Fibroblast of villous mesenchyme (primary cell): ENCODE data around the gene BMF. TPM values are rescaled to one million over a fixed set of nuclear protein-coding genes. Genes with fewer than 3 reads are reported as not detected.
"Not testable (repeated sequence)": the region's sequence is repeated elsewhere in the genome, so short reads cannot be mapped to it uniquely, and the experiment has no call there.

Experiments used
- DNase-seq: peaks from one replicate; pipeline ENCODE4 v3.0.0-alpha.2; 2010; ENCODE audit warnings: low read depth
- H3K4me3 ChIP-seq: 2 replicates; pipeline ENCODE4 v1.5.1; 2011; ENCODE audit warnings: low read depth, mild to moderate bottlenecking, low read length
- CTCF ChIP-seq: IDR thresholded peaks from 2 replicates; pipeline ENCODE4 v1.5.1; 2012; ENCODE audit warnings: low read depth, mild to moderate bottlenecking, low read length; ENCODE audit not compliant: insufficient read depth
- total RNA-seq: library from RNA; depleted of rRNA; stranded (reverse); fragments of >200 nt; gene quantifications from 2 replicates; pipeline ENCODE4 v1.2.3, GENCODE V29; 2012

The BMF gene
- total RNA-seq: 0.86 and 10.0 TPM in 2 replicates

GRCh38 chr15:40108855-40109735 lies at the start of gene BMF:
Gene BMF, minus strand, starts transcription at chr15:40108879. Its CDS starts 2,793 bp downstream, at chr15:40106086.
- DNase-seq: peak; percentile 99
- TF ChIP-seq CTCF: peak; percentile 33
- peak within 1 kb of the TSS; percentile 88 for H3K4me3 ChIP-seq

- DNase-seq: no peak
- H3K4me3 ChIP-seq: no peak overlapping the region
- no peak for TF ChIP-seq CTCF
Observed at GRCh38 chr15:40157778-40158447, 49.2 kb upstream of the BMF start.

GRCh38 chr15:40155270-40155910 lies 46.7 kb upstream of the BMF start:
- no peak overlapping the region for H3K4me3 ChIP-seq
- no peak for DNase-seq
- no peak for TF ChIP-seq CTCF

GRCh38 chr15:40154821-40155220 lies 46.1 kb upstream of the BMF start:
- H3K4me3 ChIP-seq, DNase-seq: not testable (repeated sequence)

- H3K4me3 ChIP-seq: no peak overlapping the region
- no peak for DNase-seq
- TF ChIP-seq CTCF: no peak
Observed at GRCh38 chr15:40151991-40152390, 43.3 kb upstream of the BMF start.

GRCh38 chr15:40151499-40151898 lies 42.8 kb upstream of the BMF start:
- H3K4me3 ChIP-seq: no peak overlapping the region
- TF ChIP-seq CTCF: no peak
- no peak for DNase-seq

GRCh38 chr15:40150163-40150925 lies 41.7 kb upstream of the BMF start:
- TF ChIP-seq CTCF: no peak
- H3K4me3 ChIP-seq: no peak overlapping the region
- DNase-seq: peak; percentile 42
